ENCODE data around the gene CCDC183.

DNA sequence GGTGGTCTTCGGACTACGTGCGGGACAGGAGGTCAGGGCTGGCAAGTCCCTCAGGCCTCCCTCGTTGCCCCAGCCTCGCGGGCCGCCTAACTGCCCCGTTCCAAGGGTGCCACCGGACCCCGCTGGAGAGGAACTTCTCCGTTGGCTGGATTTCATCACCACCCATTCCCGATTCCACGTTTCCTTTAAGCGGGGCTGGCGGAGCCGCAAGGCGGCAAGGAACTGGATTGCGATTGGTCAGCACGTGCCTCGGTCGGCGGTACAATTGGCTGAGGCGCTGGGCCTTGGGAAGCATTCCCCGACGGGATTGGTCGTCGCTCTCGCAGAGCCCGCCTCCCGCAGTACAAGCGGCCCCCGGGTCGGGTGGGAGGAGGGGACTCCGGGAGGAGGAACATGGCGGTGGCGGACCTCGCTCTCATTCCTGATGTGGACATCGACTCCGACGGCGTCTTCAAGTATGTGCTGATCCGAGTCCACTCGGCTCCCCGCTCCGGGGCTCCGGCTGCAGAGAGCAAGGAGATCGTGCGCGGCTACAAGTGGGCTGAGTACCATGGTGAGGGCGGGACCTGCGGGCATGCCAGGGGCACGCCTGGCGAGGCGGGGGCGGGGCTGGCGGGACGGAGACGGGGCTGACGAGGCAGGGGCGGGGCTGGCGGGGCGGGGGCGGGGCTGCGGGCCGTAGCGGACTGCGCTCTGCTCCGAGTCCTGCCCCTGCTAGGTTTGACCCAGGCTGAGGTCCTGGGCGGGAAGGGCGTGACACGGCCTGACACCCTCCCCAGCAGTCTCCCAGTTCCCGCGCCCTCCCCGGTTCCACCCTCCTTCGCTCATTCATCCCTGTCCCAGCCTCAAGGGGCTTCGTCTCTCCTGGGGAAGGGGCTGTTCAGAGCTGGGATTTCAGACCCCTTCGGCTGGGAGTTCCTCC lies 53.2 kb downstream of the CCDC183 start, which contains the start of gene PHPT1:
- TF ChIP-seq, protein P1, sequence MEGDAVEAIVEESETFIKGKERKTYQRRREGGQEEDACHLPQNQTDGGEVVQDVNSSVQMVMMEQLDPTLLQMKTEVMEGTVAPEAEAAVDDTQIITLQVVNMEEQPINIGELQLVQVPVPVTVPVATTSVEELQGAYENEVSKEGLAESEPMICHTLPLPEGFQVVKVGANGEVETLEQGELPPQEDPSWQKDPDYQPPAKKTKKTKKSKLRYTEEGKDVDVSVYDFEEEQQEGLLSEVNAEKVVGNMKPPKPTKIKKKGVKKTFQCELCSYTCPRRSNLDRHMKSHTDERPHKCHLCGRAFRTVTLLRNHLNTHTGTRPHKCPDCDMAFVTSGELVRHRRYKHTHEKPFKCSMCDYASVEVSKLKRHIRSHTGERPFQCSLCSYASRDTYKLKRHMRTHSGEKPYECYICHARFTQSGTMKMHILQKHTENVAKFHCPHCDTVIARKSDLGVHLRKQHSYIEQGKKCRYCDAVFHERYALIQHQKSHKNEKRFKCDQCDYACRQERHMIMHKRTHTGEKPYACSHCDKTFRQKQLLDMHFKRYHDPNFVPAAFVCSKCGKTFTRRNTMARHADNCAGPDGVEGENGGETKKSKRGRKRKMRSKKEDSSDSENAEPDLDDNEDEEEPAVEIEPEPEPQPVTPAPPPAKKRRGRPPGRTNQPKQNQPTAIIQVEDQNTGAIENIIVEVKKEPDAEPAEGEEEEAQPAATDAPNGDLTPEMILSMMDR (IDR thresholded peaks at IDR 0.05) = peak in 1 of 3 experiments; percentile 14
- TF ChIP-seq POLR2A (IDR thresholded peaks at IDR 0.05) = peak; percentile 43
